Measurements from ENCODE around the gene NSUN4.

- TF ChIP-seq EZH2 (IDR thresholded peaks at IDR 0.05; ENCODE audit: borderline replicate concordance, low read depth, low read length, poor library complexity, severe bottlenecking) (no peak), CTCF (conservative IDR thresholded peaks at IDR 0.05; ENCODE audit: low read depth, low read length) (no peak)
Observed at GRCh38 chr1:46380508-46380907, 39.9 kb downstream of the NSUN4 start.

All from A673 (cell line).